DND-41 (cell line): ENCODE results near the gene CH25H.

Source experiments
- EZH2 ChIP-seq: IDR thresholded peaks from 3 replicates; pipeline ENCODE4 v1.6.1; 2012; ENCODE audit warnings: borderline replicate concordance, low read depth, mild to moderate bottlenecking, moderate library complexity, low read length, inconsistent platforms; ENCODE audit not compliant: severe bottlenecking
- TF ChIP-seq, protein P1 (sequence below): IDR thresholded peaks from 2 replicates; pipeline ENCODE4 v1.5.1; 2012; ENCODE audit warnings: borderline replicate concordance, low read length, moderate library complexity, mild to moderate bottlenecking; ENCODE audit not compliant: poor library complexity, severe bottlenecking; ENCODE audit errors: extremely low read depth

DNA sequence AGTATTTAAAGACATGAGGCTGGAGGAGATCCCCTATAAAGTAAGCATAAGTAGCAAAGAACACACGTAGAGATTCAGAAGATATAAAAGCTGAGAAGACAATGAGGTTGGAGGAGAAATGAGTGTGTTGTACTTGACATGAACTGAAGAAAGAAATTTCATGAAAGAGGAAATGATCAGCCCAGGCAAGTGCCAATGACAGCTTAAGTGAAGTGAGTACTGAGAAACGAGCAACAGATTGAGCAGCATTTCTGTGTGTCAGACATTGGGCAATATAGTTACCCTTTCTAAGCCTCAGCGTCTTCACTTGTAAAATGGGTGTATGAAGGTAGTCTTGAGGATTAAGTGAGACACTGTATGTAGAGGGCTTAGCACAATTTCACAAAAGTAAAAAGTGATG lies 49.2 kb upstream of the CH25H start:
- TF ChIP-seq, protein P1, sequence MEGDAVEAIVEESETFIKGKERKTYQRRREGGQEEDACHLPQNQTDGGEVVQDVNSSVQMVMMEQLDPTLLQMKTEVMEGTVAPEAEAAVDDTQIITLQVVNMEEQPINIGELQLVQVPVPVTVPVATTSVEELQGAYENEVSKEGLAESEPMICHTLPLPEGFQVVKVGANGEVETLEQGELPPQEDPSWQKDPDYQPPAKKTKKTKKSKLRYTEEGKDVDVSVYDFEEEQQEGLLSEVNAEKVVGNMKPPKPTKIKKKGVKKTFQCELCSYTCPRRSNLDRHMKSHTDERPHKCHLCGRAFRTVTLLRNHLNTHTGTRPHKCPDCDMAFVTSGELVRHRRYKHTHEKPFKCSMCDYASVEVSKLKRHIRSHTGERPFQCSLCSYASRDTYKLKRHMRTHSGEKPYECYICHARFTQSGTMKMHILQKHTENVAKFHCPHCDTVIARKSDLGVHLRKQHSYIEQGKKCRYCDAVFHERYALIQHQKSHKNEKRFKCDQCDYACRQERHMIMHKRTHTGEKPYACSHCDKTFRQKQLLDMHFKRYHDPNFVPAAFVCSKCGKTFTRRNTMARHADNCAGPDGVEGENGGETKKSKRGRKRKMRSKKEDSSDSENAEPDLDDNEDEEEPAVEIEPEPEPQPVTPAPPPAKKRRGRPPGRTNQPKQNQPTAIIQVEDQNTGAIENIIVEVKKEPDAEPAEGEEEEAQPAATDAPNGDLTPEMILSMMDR, result no peak
- TF ChIP-seq EZH2, result no peak
